ENCODE results near the gene MICB. TPM values are rescaled to one million over a fixed set of nuclear protein-coding genes. Genes with fewer than 3 reads are reported as not detected.

The MICB gene
- total RNA-seq, 1 donor from 2014 or later = 13.0 TPM

- TF ChIP-seq CTCF (conservative IDR thresholded peaks at IDR 0.05; ENCODE audit: low read depth, low read length) = no peak
- DNase-seq (ENCODE audit: low read depth) = no peak
- no peak within 1 kb of the TSS for H3K4me3 ChIP-seq (ENCODE audit: low read depth, low read length)
Measured at GRCh38 chr6:31528821-31529328, 30.9 kb downstream of the MICB start, which contains the start of gene MCCD1. Gene MCCD1 (plus strand): TSS chr6:31528962. CDS start chr6:31529015, 53 bp downstream.

- TF ChIP-seq CTCF (conservative IDR thresholded peaks at IDR 0.05; ENCODE audit: low read depth, low read length) = no peak
- H3K4me3 ChIP-seq (ENCODE audit: low read depth, low read length) = no peak overlapping the region
- DNase-seq (ENCODE audit: low read depth) = no peak
Measured at GRCh38 chr6:31529329-31530150, 31.6 kb downstream of the MICB start.

- DNase-seq (ENCODE audit: low read depth) = no peak
- TF ChIP-seq CTCF (conservative IDR thresholded peaks at IDR 0.05; ENCODE audit: low read depth, low read length) = no peak
- H3K4me3 ChIP-seq (ENCODE audit: low read depth, low read length) = no peak overlapping the region
Measured at GRCh38 chr6:31530659-31531058, 32.7 kb downstream of the MICB start.

GRCh38 chr6:31531162-31531561 lies 33.2 kb downstream of the MICB start:
- no peak for DNase-seq (ENCODE audit: low read depth)
- TF ChIP-seq CTCF (conservative IDR thresholded peaks at IDR 0.05; ENCODE audit: low read depth, low read length) = no peak
- H3K4me3 ChIP-seq (ENCODE audit: low read depth, low read length) = no peak overlapping the region

GRCh38 chr6:31531771-31532643 lies 34.1 kb downstream of the MICB start:
- no peak for DNase-seq (ENCODE audit: low read depth)
- no peak for TF ChIP-seq CTCF (conservative IDR thresholded peaks at IDR 0.05; ENCODE audit: low read depth, low read length)
- no peak overlapping the region for H3K4me3 ChIP-seq (ENCODE audit: low read depth, low read length)

GRCh38 chr6:31532644-31533454 lies 34.9 kb downstream of the MICB start:
- no peak overlapping the region for H3K4me3 ChIP-seq (ENCODE audit: low read depth, low read length)
- TF ChIP-seq CTCF (conservative IDR thresholded peaks at IDR 0.05; ENCODE audit: low read depth, low read length) = no peak
- no peak for DNase-seq (ENCODE audit: low read depth)
